PC-3 (cell line): ENCODE results near the gene P2RY8.

ENCODE experiments used
- EZH2 ChIP-seq: fragments of 300-600 bp; sonication (generic); IDR thresholded peaks from one replicate; pipeline ENCODE4 v1.6.1; 2017; ENCODE audit warnings: antibody characterized with exemption, mild to moderate bottlenecking, low read length; ENCODE audit not compliant: unreplicated experiment
- EZH2phosphoT487 ChIP-seq: fragments of 300-600 bp; sonication (generic); IDR thresholded peaks from 2 replicates; pipeline ENCODE4 v1.6.1; 2018; ENCODE audit warnings: mild to moderate bottlenecking, antibody characterized with exemption, low read length, borderline replicate concordance

DNA sequence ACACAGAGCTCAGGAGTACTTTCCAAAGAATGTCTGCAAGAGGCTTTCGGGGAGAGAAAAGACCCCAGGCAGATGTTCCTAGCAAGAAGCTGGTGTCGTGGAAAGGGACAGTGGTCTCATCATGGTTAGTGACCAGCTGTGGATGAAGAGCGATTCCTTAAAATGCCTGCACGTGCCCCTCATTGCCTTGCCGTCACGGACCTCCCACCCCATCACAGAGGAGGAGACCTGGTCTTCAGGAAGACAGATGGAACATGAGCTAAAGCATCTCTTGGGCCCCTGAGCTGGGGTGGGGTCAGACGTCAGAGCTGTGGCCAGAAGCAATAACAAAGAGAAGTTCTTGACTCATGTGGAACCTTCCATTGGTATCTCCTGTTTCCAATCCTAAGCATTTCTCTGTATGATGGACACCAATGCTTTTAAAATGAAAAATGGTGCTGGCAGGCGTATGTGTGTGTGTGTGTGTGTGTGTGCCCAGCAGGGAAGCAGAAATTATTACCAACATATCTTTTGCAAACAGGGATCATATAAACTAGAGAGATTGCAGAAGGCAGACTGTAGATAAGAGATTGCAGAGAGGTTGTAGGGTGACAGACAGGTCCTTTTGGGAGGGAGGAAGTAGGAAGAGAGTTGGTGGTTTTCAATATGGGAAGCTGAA, 59.1 kb downstream of the P2RY8 start:
- TF ChIP-seq EZH2 (no peak), EZH2phosphoT487 (no peak)
